ENCODE measurements around the gene ISM1.
"Not testable (repeated sequence)": the region's sequence is repeated elsewhere in the genome, so short reads cannot be mapped to it uniquely, and the experiment has no call there.

Gene ISM1

GRCh38 chr20:13221673-13222318, 722 bp downstream of the ISM1 start:
- DNase-seq (ENCODE audit: low read depth in 2 of 2), result peak; percentile 21 to 53

GRCh38 chr20:13222319-13222716, 1.2 kb downstream of the ISM1 start:
- no peak for DNase-seq (ENCODE audit: low read depth in 2 of 2)

GRCh38 chr20:13223736-13224520, 2.9 kb downstream of the ISM1 start:
- DNase-seq (ENCODE audit: low read depth in 2 of 2), result no peak

GRCh38 chr20:13226367-13226766, 5.3 kb downstream of the ISM1 start:
- no peak for DNase-seq (ENCODE audit: low read depth in 2 of 2)

GRCh38 chr20:13228771-13229170, 7.7 kb downstream of the ISM1 start:
- no peak for DNase-seq (ENCODE audit: low read depth in 2 of 2)

- no peak for DNase-seq (ENCODE audit: low read depth in 2 of 2)
Observed at GRCh38 chr20:13229538-13229937, 8.5 kb downstream of the ISM1 start.

GRCh38 chr20:13231031-13231752, 10.1 kb downstream of the ISM1 start:
- peak in 1 of 2 donors; percentile 19 for DNase-seq (ENCODE audit: low read depth in 2 of 2)

- DNase-seq (ENCODE audit: low read depth in 2 of 2), result no peak
Observed at GRCh38 chr20:13232999-13233398, 11.9 kb downstream of the ISM1 start.

- DNase-seq (ENCODE audit: low read depth in 2 of 2), result no peak
Observed at GRCh38 chr20:13234961-13235360, 13.9 kb downstream of the ISM1 start.

- not testable (repeated sequence) for DNase-seq (ENCODE audit: low read depth in 2 of 2)
Observed at GRCh38 chr20:13236360-13236759, 15.3 kb downstream of the ISM1 start.

GRCh38 chr20:13236990-13237720, 16.1 kb downstream of the ISM1 start:
- no peak for DNase-seq (ENCODE audit: low read depth in 2 of 2)

GRCh38 chr20:13238001-13238653, 17.1 kb downstream of the ISM1 start:
- DNase-seq (ENCODE audit: low read depth in 2 of 2), result no peak

- no peak for DNase-seq (ENCODE audit: low read depth in 2 of 2)
Observed at GRCh38 chr20:13243826-13244376, 22.8 kb downstream of the ISM1 start.

GRCh38 chr20:13245250-13245723, 24.2 kb downstream of the ISM1 start:
- DNase-seq (ENCODE audit: low read depth in 2 of 2), result no peak

- no peak for DNase-seq (ENCODE audit: low read depth in 2 of 2)
Observed at GRCh38 chr20:13249118-13249797, 28.2 kb downstream of the ISM1 start.

GRCh38 chr20:13249798-13250170, 28.7 kb downstream of the ISM1 start:
- DNase-seq (ENCODE audit: low read depth in 2 of 2), result no peak

GRCh38 chr20:13250251-13250650, 29.2 kb downstream of the ISM1 start:
- no peak for DNase-seq (ENCODE audit: low read depth in 2 of 2)

- DNase-seq (ENCODE audit: low read depth in 2 of 2), result no peak
Observed at GRCh38 chr20:13251106-13251903, 30.2 kb downstream of the ISM1 start.

GRCh38 chr20:13251904-13252297, 30.8 kb downstream of the ISM1 start:
- no peak for DNase-seq (ENCODE audit: low read depth in 2 of 2)

GRCh38 chr20:13255356-13255755, 34.3 kb downstream of the ISM1 start:
- DNase-seq (ENCODE audit: low read depth in 2 of 2), result no peak

All from stimulated activated CD8-positive, alpha-beta memory T cell treated with anti-CD3 and anti-CD28 coated beads, Interleukin-7, amount 100 ng/mL, for 4 hours (primary cell).